Spinal cord (tissue), 10 donors: Measurements from ENCODE around the gene SF1. TPM values are rescaled to one million over a fixed set of nuclear protein-coding genes. Genes with fewer than 3 reads are reported as not detected.

Source experiments
- DNase-seq, 6 donors: peaks; one replicate each; pipeline versions ENCODE4 v3.0.0 to v3.0.0-alpha.2; 2013 to 2015; ENCODE audit warnings: low spot score in 6 of 6, low read depth in 4 of 6
- H3K27ac ChIP-seq: one replicate; pipeline ENCODE4 v1.5.1; 2013; ENCODE audit warnings: low read depth, low read length, control low read depth
- H3K27me3 ChIP-seq: one replicate; pipeline ENCODE4 v1.6.1; 2013; ENCODE audit warnings: low read length; ENCODE audit not compliant: control insufficient read depth, insufficient read depth
- H3K36me3 ChIP-seq: one replicate; pipeline ENCODE4 v1.6.1; 2013; ENCODE audit warnings: low read length; ENCODE audit not compliant: control insufficient read depth, insufficient read depth
- H3K4me1 ChIP-seq: one replicate; pipeline ENCODE4 v1.6.1; 2013; ENCODE audit warnings: low read length; ENCODE audit not compliant: control insufficient read depth, insufficient read depth
- H3K4me3 ChIP-seq: one replicate; pipeline ENCODE4 v1.5.1; 2013; ENCODE audit warnings: low read depth, low read length, control low read depth
- H3K9me3 ChIP-seq: one replicate; pipeline ENCODE4 v1.6.1; 2013; ENCODE audit warnings: low read length; ENCODE audit not compliant: control insufficient read depth, insufficient read depth
- WGBS: methylation state at CpG from one replicate; pipeline ENCODE4 v1.1.5; 2013; ENCODE audit warnings: missing lambda C conversion rate; ENCODE audit not compliant: insufficient coverage; 5-methylcytosine and 5-hydroxymethylcytosine counted together
- polyA plus RNA-seq, 2 donors: library from polyadenylated mRNA; unstranded; fragments of 120-200 nt; gene quantifications; one replicate each; pipeline ENCODE4 v1.2.1, GENCODE V29; 2013; ENCODE audit not compliant: insufficient read length in 2 of 2
- total RNA-seq, 2 donors: library from RNA; depleted of rRNA in 1 of 2; stranded (reverse); fragments of 120-200 nt in 1 of 2; fragments of >200 nt in 1 of 2; gene quantifications; one replicate each; pipeline versions ENCODE4 v1.2.3 to v1.2.4, GENCODE V29; 2013 to 2014
- donor health status: healthy.

Gene SF1
- total and polyA plus RNA-seq, 4 donors: 102 to 377 (median 202) TPM

GRCh38 chr11:64750361-64751054 is 27.8 kb downstream of the SF1 start:
- Histone ChIP-seq H3K9me3 (no peaks in the 10 kb centered on the region), H3K36me3 (peaks cover 15% of the 10 kb centered on the region), H3K4me3 (no peak overlapping the region), H3K27ac (no peak overlapping the region), H3K4me1 (peaks cover 12% of the 10 kb centered on the region), H3K27me3 (no peaks in the 10 kb centered on the region)
- WGBS: 96% methylated on average over 8 of the region's 13 CpGs
- DNase-seq: no peak

DNA sequence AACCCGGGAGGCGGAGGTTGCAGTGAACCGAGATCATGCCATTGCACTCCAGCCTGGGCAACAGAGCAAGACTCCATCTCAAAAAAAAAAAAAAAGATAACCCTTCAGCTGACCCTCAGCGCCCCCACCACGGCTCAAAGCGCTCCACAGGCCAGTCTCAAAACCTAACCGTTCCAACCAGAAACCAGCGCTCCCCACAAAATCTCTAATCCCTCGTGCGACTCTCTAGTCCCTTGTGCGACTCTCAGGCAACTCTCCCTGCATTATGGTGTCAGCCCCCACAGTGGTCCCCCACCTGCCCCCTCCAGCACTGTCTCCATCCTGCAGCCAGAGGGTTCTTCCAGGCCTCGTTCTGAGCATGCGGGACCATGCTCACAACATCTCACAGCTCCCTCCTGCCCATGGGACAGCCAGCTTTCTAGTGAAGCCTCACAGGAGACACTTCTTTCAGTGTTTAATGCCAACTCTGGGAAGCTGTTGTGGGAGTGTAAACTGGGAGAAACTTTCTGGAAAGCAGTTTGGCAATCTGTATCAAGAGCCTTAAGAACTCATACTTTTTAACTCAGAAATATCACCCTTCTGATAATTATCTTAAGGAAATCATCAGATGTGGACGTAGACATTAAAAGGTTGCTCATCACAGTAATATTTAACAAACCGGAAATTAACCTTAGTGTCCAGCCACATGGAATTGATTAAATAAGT is 30.2 kb downstream of the SF1 start:
- DNase-seq: no peak
- WGBS: 92% methylated on average over 11 of the region's 15 CpGs

GRCh38 chr11:64746486-64746885 is 31.9 kb downstream of the SF1 start:
- DNase-seq: no peak
- H3K27ac ChIP-seq: peak overlapping the region; percentile 76
- H3K36me3 ChIP-seq: peaks cover 9% of the 10 kb centered on the region
- H3K4me3 ChIP-seq: no peak overlapping the region
- no peaks in the 10 kb centered on the region for H3K9me3 ChIP-seq
- H3K27me3 ChIP-seq: peaks cover 29% of the 10 kb centered on the region
- H3K4me1 ChIP-seq: peaks cover 47% of the 10 kb centered on the region
- 79% methylated on average over 10 of the region's 10 CpGs for WGBS

More for the DNA sequence above, 30.2 kb downstream of the SF1 start:
- Histone ChIP-seq H3K27me3 (peaks cover 13% of the 10 kb centered on the region), H3K27ac (no peak overlapping the region), H3K4me1 (peaks cover 31% of the 10 kb centered on the region), H3K9me3 (no peaks in the 10 kb centered on the region), H3K36me3 (peaks cover 4% of the 10 kb centered on the region), H3K4me3 (no peak overlapping the region)

DNA sequence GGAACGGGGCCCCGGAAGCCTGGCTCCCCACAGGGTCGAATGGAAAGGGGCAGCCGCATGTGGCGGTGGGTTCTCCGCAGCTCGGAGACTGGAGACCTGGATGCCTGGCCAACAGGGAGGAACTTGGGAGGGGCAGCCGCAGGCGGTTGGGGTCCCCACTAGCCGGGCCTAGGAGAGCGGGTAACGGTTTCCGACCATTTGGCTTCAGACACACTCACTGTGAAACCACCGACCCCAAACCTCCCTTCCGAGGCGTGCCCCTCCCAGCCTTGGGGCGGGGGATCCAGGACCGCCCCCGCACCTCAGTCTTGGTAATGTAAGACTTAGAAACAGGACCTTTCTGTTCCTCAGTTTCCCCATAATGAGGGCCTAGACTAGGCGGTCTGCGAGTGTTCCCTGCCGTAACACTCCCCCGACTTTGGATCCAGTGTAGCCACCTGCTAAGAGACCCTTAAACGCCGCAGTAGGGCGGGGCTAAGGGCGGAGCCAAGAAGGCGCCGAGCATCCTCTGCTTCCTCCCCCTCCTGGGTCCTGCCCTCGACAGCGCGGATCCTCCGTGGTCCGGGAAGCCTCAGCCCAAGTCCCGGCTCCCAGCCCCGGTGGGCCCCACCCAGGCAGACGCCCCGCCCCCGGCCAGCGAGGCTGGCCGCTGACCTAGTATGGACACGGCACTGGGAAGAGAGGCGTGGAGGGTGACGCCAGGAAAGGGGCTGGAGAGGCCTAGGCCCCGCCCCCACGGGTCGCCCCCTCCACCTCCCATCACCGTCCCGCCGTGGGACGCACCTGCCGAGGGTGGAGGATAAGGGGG is 32.6 kb downstream of the SF1 start:
- H3K9me3 ChIP-seq: no peaks in the 10 kb centered on the region
- H3K27me3 ChIP-seq: peaks cover 31% of the 10 kb centered on the region
- H3K4me3 ChIP-seq: peak overlapping the region; percentile 54
- DNase-seq: peak in 2 of 6 donors; percentile 87 to 92
- peaks cover 52% of the 10 kb centered on the region for H3K4me1 ChIP-seq
- H3K27ac ChIP-seq: peak overlapping the region; percentile 76
- WGBS: 0% methylated on average over 40 of the region's 52 CpGs
- peaks cover 15% of the 10 kb centered on the region for H3K36me3 ChIP-seq

GRCh38 chr11:64745189-64745520 is 33.2 kb downstream of the SF1 start:
- peaks cover 19% of the 10 kb centered on the region for H3K36me3 ChIP-seq
- 0% methylated on average over 20 of the region's 20 CpGs for WGBS
- H3K4me1 ChIP-seq: peaks cover 52% of the 10 kb centered on the region
- DNase-seq: peak in 2 of 6 donors; percentile 73 to 76
- peaks cover 31% of the 10 kb centered on the region for H3K27me3 ChIP-seq
- H3K27ac ChIP-seq: peak overlapping the region; percentile 76
- no peaks in the 10 kb centered on the region for H3K9me3 ChIP-seq
- H3K4me3 ChIP-seq: peak overlapping the region; percentile 54

- 0% methylated on average over 66 of the region's 89 CpGs for WGBS
- Histone ChIP-seq H3K4me1 (peaks cover 52% of the 10 kb centered on the region), H3K27me3 (peaks cover 31% of the 10 kb centered on the region), H3K27ac (peak overlapping the region; percentile 76), H3K4me3 (peak overlapping the region; percentile 54), H3K9me3 (no peaks in the 10 kb centered on the region), H3K36me3 (peaks cover 23% of the 10 kb centered on the region)
- peak in 1 of 6 donors; percentile 69 for DNase-seq
Measured at GRCh38 chr11:64744544-64745188, 33.7 kb downstream of the SF1 start.

DNA sequence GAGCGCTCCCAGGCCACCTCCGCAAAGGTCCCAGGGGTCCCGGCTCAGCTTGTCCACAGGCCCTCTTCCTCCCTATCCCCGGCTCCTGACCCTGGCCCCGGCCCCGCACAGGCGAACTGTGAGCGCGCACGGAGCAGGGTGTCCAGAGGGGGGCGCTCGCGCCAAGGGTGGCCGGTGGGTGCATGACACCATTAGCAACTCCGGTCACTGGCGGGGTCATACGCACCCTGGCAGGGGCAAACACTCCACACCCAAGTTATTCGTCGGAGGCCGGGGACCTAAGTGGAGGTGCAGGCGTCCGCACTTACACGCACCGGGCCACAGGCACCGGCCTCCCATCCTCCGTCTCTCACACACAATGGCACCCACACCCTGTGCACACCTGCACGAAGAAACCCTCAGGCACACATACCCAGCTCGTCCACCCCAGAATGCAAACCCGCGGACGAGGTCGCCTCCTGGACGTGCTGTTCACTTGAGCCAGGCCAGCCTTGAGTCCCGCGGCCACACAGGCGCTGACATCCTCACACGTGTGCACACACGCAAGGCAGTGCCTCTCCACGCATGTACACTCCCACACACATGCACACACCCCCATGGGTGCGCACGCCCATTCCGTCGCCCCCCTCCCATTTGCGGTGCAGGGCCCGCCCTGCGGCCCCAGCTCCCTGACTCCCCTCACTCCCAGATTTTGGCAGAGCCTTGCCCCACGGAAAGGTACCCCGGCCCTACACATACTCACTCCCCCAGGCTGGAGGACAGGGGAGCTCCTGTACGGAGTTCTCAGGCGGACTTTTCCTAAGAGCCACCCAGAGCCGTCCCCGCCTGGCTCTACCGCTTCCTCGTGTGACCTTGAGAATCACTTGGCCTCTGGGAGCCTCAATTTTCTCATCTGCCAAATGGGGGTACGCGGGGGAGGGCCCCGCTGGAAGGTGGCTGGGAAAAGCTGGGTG is 34.5 kb downstream of the SF1 start, which contains the start of gene RASGRP2:
RASGRP2 (minus strand) TSS at position 552 of the 953 bp plus-strand sequence. CDS start 1,276 bp downstream, outside the sequence.
- 3% methylated on average over 56 of the region's 57 CpGs for WGBS
- no peaks in the 10 kb centered on the region for H3K9me3 ChIP-seq
- peak within 1 kb of the TSS; percentile 47 for H3K27ac ChIP-seq
- peak within 1 kb of the TSS; percentile 54 for H3K4me3 ChIP-seq
- peaks cover 31% of the 10 kb centered on the region for H3K27me3 ChIP-seq
- peaks cover 31% of the 10 kb centered on the region for H3K36me3 ChIP-seq
- H3K4me1 ChIP-seq: peaks cover 52% of the 10 kb centered on the region
- DNase-seq: peak in 2 of 6 donors; percentile 64 to 70

DNA sequence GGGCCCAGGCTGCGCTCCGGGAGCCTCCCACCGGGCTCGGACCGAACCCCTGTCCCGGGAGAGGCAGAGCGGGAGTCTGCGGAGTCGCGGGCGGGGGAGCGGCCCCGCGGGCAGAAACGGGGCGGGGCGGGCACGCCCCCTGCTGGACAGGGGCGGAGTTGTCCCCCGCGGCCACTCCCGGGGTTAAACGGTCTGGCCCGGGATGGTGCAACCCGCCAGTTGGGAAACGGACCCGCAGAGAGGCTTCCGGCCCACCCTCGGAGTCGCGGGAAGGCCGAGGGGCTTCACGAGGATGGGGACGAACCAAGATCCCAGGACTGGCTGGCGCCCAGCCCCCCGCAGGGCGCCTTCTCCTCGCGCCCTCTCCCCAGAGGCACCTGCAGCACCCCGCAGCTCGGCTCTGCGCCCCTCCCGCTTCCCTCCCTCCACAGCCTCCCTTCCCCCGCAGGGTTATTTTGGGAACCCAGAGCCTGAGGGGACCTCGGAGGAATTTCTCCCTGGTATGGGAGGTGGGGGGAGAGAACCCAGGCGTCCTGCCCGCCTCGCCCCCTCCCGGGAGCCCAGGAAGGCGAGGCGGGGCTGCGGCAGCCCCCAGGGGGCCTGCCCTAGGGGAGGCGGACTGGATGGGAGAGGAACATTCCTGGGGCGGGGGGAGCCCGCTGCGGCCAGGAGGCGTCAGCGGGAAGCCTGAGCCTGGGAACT is 35.3 kb downstream of the SF1 start:
- Histone ChIP-seq H3K27ac (peak overlapping the region; percentile 47), H3K9me3 (no peaks in the 10 kb centered on the region), H3K36me3 (peaks cover 31% of the 10 kb centered on the region), H3K4me3 (peak overlapping the region; percentile 47), H3K27me3 (peaks cover 31% of the 10 kb centered on the region), H3K4me1 (peaks cover 52% of the 10 kb centered on the region)
- peak in 1 of 6 donors; percentile 51 for DNase-seq
- WGBS: under 1% methylated on average over 49 of the region's 58 CpGs
